AG09309 (cell line): ENCODE measurements around the gene RIN2.

Experiments
- DNase-seq: peaks from one replicate; pipeline ENCODE4 v3.0.0-alpha.2; 2010; ENCODE audit warnings: low read depth
- H3K4me3 ChIP-seq: 2 replicates; pipeline ENCODE4 v1.5.1; 2011; ENCODE audit warnings: mild to moderate bottlenecking, low read depth, low read length, moderate library complexity; ENCODE audit not compliant: control insufficient read depth
- CTCF ChIP-seq: IDR thresholded peaks from 2 replicates; pipeline ENCODE4 v1.5.1; 2011; ENCODE audit warnings: mild to moderate bottlenecking, low read depth, low read length, inconsistent platforms; ENCODE audit not compliant: insufficient read depth, control insufficient read depth; ENCODE audit errors: missing control alignments

Gene RIN2

GRCh38 chr20:19742974-19743639, 15.0 kb upstream of the RIN2 start:
- no peak for DNase-seq
- no peak overlapping the region for H3K4me3 ChIP-seq
- TF ChIP-seq CTCF = no peak

- no peak for TF ChIP-seq CTCF
Observed at GRCh38 chr20:19743640-19743995, 14.4 kb upstream of the RIN2 start.

GRCh38 chr20:19745106-19745505, 13.0 kb upstream of the RIN2 start:
- DNase-seq = no peak
- TF ChIP-seq CTCF = no peak

More at GRCh38 chr20:19743640-19743995, 14.4 kb upstream of the RIN2 start:
- no peak for DNase-seq
- H3K4me3 ChIP-seq = no peak overlapping the region

GRCh38 chr20:19745584-19745983, 12.5 kb upstream of the RIN2 start:
- DNase-seq = no peak
- TF ChIP-seq CTCF = no peak
- H3K4me3 ChIP-seq = no peak overlapping the region

More at GRCh38 chr20:19745106-19745505, 13.0 kb upstream of the RIN2 start:
- H3K4me3 ChIP-seq = no peak overlapping the region

- no peak for TF ChIP-seq CTCF
- H3K4me3 ChIP-seq = no peak overlapping the region
- no peak for DNase-seq
Observed at GRCh38 chr20:19746396-19746795, 11.7 kb upstream of the RIN2 start.

- no peak for TF ChIP-seq CTCF
- DNase-seq = no peak
- no peak overlapping the region for H3K4me3 ChIP-seq
Observed at GRCh38 chr20:19747903-19748302, 10.2 kb upstream of the RIN2 start.
